GM23248 (cell line): ENCODE results near the gene GPR25. TPM values are rescaled to one million over a fixed set of nuclear protein-coding genes. Genes with fewer than 3 reads are reported as not detected.

Experiments
- DNase-seq: peaks from one replicate; pipeline ENCODE4 v3.0.0-alpha.2; 2015
- H2AFZ ChIP-seq: fragments of 200-600 bp; sonication (generic); 2 replicates; pipeline ENCODE4 v1.6.1; 2016; ENCODE audit warnings: antibody characterized with exemption
- H3F3A ChIP-seq: fragments of 200-600 bp; sonication (generic); 2 replicates; pipeline ENCODE4 v1.6.1; 2016; ENCODE audit warnings: mild to moderate bottlenecking, antibody characterized with exemption, mixed run types; ENCODE audit not compliant: insufficient read depth
- H3K27ac ChIP-seq: fragments of 200-600 bp; sonication (generic); 2 replicates; pipeline ENCODE4 v1.5.1; 2016; ENCODE audit warnings: mild to moderate bottlenecking
- H3K27me3 ChIP-seq: fragments of 200-600 bp; sonication (generic); replicated peaks from 2 replicates; pipeline ENCODE4 v1.6.1; 2016; ENCODE audit warnings: mild to moderate bottlenecking; ENCODE audit not compliant: insufficient read depth
- H3K36me3 ChIP-seq: fragments of 200-600 bp; sonication (generic); 2 replicates; pipeline ENCODE4 v1.6.1; 2016; ENCODE audit warnings: low read depth, mild to moderate bottlenecking
- H3K4me1 ChIP-seq: fragments of 200-600 bp; sonication (generic); 2 replicates; pipeline ENCODE4 v1.6.1; 2016; ENCODE audit warnings: mild to moderate bottlenecking; ENCODE audit not compliant: insufficient read depth
- H3K4me2 ChIP-seq: fragments of 200-600 bp; sonication (generic); one replicate; pipeline ENCODE4 v1.6.1; 2016; ENCODE audit warnings: mild to moderate bottlenecking; ENCODE audit not compliant: unreplicated experiment
- H3K4me3 ChIP-seq: fragments of 200-600 bp; sonication (generic); 2 replicates; pipeline ENCODE4 v1.5.1; 2016; ENCODE audit warnings: mild to moderate bottlenecking
- H3K79me2 ChIP-seq: fragments of 200-600 bp; sonication (generic); 2 replicates; pipeline ENCODE4 v1.6.1; 2016; ENCODE audit warnings: mild to moderate bottlenecking; ENCODE audit not compliant: insufficient read depth
- H3K9ac ChIP-seq: fragments of 200-600 bp; sonication (generic); 2 replicates; pipeline ENCODE4 v1.6.1; 2016; ENCODE audit warnings: mild to moderate bottlenecking
- H3K9me2 ChIP-seq: fragments of 200-600 bp; sonication (generic); 2 replicates; pipeline ENCODE4 v1.6.1; 2016; ENCODE audit warnings: mixed run types, mild to moderate bottlenecking, moderate library complexity; ENCODE audit not compliant: insufficient read depth
- H3K9me3 ChIP-seq: fragments of 200-600 bp; sonication (generic); one replicate; pipeline ENCODE4 v1.6.1; 2017; ENCODE audit warnings: low read depth
- H4K20me1 ChIP-seq: fragments of 200-600 bp; sonication (generic); 2 replicates; pipeline ENCODE4 v1.6.0; 2016; ENCODE audit not compliant: insufficient read depth
- EZH2 ChIP-seq: fragments of 200-600 bp; sonication (generic); IDR thresholded peaks from 2 replicates; pipeline ENCODE4 v1.6.1; 2018; ENCODE audit warnings: antibody characterized with exemption, mild to moderate bottlenecking; ENCODE audit not compliant: insufficient read depth, poor library complexity, severe bottlenecking
- EZH2phosphoT487 ChIP-seq: fragments of 200-600 bp; sonication (generic); IDR thresholded peaks from 2 replicates; pipeline ENCODE4 v1.6.1; 2018; ENCODE audit warnings: antibody characterized with exemption, moderate library complexity, mild to moderate bottlenecking, low read depth; ENCODE audit not compliant: insufficient read depth
- WGBS, 2 experiments: methylation state at CpG; one replicate each; pipeline ENCODE4 v1.1.6; 2015 to 2017; ENCODE audit warnings: low lambda C conversion rate in 2 of 2, low coverage in 1 of 2; ENCODE audit errors: missing lambda C conversion rate in 2 of 2; 5-methylcytosine and 5-hydroxymethylcytosine counted together
- in situ Hi-C: fragments of 300-500 bp; cut with MboI; formaldehyde crosslinking; loops from 2 replicates; pipeline ENCODE4 v1.15.0; 2020
- polyA plus RNA-seq: library from polyadenylated mRNA; unstranded; fragments of >200 nt; fragmentation: Nextera tagmentation; extraction: Ambion mirVana; gene quantifications from 2 replicates; pipeline ENCODE4 v1.2.1, GENCODE V29; 2016
- total RNA-seq: library from RNA; depleted of rRNA; stranded (reverse); fragments of >200 nt; shearing (Covaris generic); gene quantifications from 2 replicates; pipeline ENCODE4 v1.2.3, GENCODE V29; 2014

Gene GPR25
- total and polyA plus RNA-seq, 2 experiments from 2014 or later = not detected

- no peak overlapping the region for H3K4me3 ChIP-seq
- H3K4me2 ChIP-seq = no peak overlapping the region
- DNase-seq = no peak
- no peaks in the 10 kb centered on the region for H3K4me1 ChIP-seq
- WGBS, 2 experiments = 58 to 59% methylated on average over 2 of the region's 2 CpGs
- H3K9me2 ChIP-seq = no peaks in the 10 kb centered on the region
- no peaks in the 10 kb centered on the region for H3K9me3 ChIP-seq
- no peak overlapping the region for H3K27ac ChIP-seq
- no peaks in the 10 kb centered on the region for H3F3A ChIP-seq
- in situ Hi-C loops = no loop called here
- no peaks in the 10 kb centered on the region for H3K36me3 ChIP-seq
- no peaks in the 10 kb centered on the region for H4K20me1 ChIP-seq
- no peak for TF ChIP-seq EZH2
- no peak for TF ChIP-seq EZH2phosphoT487
- H3K79me2 ChIP-seq = no peaks in the 10 kb centered on the region
- H3K27me3 ChIP-seq = peaks cover 48% of the 10 kb centered on the region
- H2AFZ ChIP-seq = no peak overlapping the region
- no peak overlapping the region for H3K9ac ChIP-seq
Observed at GRCh38 chr1:200889571-200889970, 16.8 kb downstream of the GPR25 start.

GRCh38 chr1:200890027-200890426 lies 17.2 kb downstream of the GPR25 start:
- Histone ChIP-seq H3K79me2 (no peaks in the 10 kb centered on the region), H3K9ac (no peak overlapping the region), H3K9me3 (no peaks in the 10 kb centered on the region), H2AFZ (no peak overlapping the region), H3K27ac (no peak overlapping the region), H3K27me3 (peaks cover 48% of the 10 kb centered on the region), H3K4me2 (no peak overlapping the region), H4K20me1 (no peaks in the 10 kb centered on the region), H3K4me3 (no peak overlapping the region), H3K4me1 (no peaks in the 10 kb centered on the region), H3K9me2 (no peaks in the 10 kb centered on the region), H3F3A (no peaks in the 10 kb centered on the region), H3K36me3 (no peaks in the 10 kb centered on the region)
- TF ChIP-seq EZH2 = no peak
- no peak for TF ChIP-seq EZH2phosphoT487
- WGBS, 2 experiments = 85 to 87% methylated on average over 15 of the region's 15 CpGs
- no peak for DNase-seq
- in situ Hi-C loops = no loop called here

- WGBS, 2 experiments = 4 to 5% methylated on average over 53 to 71 of the region's 72 CpGs
- Histone ChIP-seq H3K9me3 (no peaks in the 10 kb centered on the region), H3K9me2 (no peaks in the 10 kb centered on the region), H3K4me3 (peak overlapping the region; percentile 72), H3K79me2 (no peaks in the 10 kb centered on the region), H3K27ac (no peak overlapping the region), H3K36me3 (no peaks in the 10 kb centered on the region), H3K9ac (peak overlapping the region; percentile 72), H3K27me3 (peaks cover 48% of the 10 kb centered on the region), H3K4me1 (no peaks in the 10 kb centered on the region), H4K20me1 (no peaks in the 10 kb centered on the region), H2AFZ (peak overlapping the region; percentile 90), H3F3A (no peaks in the 10 kb centered on the region), H3K4me2 (peak overlapping the region; percentile 85)
- peak; percentile 55 for DNase-seq
- in situ Hi-C loops = no loop called here
- TF ChIP-seq EZH2phosphoT487 (no peak), EZH2 (peak; percentile 58)
Observed at GRCh38 chr1:200890818-200891773, 18.3 kb downstream of the GPR25 start.

- no peaks in the 10 kb centered on the region for H3K4me1 ChIP-seq
- H3K27ac ChIP-seq = no peak overlapping the region
- H4K20me1 ChIP-seq = no peaks in the 10 kb centered on the region
- peak; percentile 4 for TF ChIP-seq EZH2
- TF ChIP-seq EZH2phosphoT487 = no peak
- H3K27me3 ChIP-seq = peaks cover 48% of the 10 kb centered on the region
- no peaks in the 10 kb centered on the region for H3K79me2 ChIP-seq
- H3K9ac ChIP-seq = no peak overlapping the region
- H3K36me3 ChIP-seq = no peaks in the 10 kb centered on the region
- WGBS, 2 experiments = 15 to 16% methylated on average over 8 of the region's 8 CpGs
- no peaks in the 10 kb centered on the region for H3K9me3 ChIP-seq
- in situ Hi-C loops = no loop called here
- DNase-seq = no peak
- peak overlapping the region; percentile 85 for H3K4me2 ChIP-seq
- H3F3A ChIP-seq = no peaks in the 10 kb centered on the region
- peak overlapping the region; percentile 72; the same call in 1 of the 2 replicates for H3K4me3 ChIP-seq
- H2AFZ ChIP-seq = 0 out of 2 replicates have a peak overlapping the region, but pooled peaks have one; percentile 90
- no peaks in the 10 kb centered on the region for H3K9me2 ChIP-seq
Observed at GRCh38 chr1:200891774-200892157, 19.0 kb downstream of the GPR25 start.
